IPS-NIHi11 (cell line): Measurements from ENCODE around the gene MTFR1L.

ENCODE experiments used
- DNase-seq: peaks from one replicate; pipeline ENCODE4 v3.0.0; 2012; ENCODE audit warnings: mixed read lengths, low spot score

MTFR1L gene

GRCh38 chr1:25819491-25820246 lies at the start of gene MTFR1L:
TSS of gene MTFR1L (plus strand) at chr1:25819954. CDS start at chr1:25823105, 3,151 bp downstream.
- peak; percentile 96 for DNase-seq

- DNase-seq, result peak; percentile 6
Observed at GRCh38 chr1:25770541-25771220, 49.1 kb upstream of the MTFR1L start.

DNA sequence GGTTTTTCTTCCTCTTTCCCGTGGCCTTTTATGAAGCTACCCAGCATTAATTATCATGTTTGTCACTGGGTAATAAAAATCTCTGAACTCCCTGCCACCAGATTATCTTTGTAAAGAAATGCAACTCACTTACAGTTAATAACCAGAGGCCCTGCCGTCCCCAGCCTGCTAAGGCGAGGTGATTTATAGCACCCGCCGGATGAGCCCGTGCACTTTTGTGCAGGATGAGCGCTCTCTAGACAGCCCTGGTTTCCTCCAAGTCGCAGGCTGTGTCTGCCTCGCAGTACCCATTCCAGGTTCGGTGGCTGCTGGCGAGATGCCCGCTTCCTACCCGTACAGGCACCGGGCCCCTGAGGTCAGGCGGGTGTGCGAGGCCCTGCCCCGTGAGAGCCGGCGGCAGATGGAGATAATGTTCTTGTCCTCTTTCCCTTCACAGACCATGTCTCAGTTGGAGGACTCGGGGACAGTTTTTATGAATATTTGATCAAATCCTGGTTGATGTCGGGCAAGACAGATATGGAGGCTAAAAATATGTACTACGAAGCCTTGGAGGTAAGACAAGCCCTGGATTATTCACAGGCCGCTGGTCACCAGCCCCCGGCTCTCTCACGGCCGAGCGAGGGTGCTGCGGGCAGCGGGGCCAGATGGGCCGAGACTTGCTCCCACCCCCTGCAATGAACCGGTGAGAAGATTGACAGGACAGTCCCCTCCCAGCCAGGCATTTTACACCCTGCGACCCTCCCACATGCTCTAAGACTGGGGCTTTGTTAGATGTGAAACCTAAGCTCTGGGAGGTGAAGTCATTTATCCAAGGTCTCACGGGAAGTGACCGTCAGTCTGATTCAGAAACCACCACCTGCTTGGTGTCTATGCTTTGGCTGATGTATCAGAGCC lies 48.3 kb upstream of the MTFR1L start:
- DNase-seq, result peak; percentile 80

DNA sequence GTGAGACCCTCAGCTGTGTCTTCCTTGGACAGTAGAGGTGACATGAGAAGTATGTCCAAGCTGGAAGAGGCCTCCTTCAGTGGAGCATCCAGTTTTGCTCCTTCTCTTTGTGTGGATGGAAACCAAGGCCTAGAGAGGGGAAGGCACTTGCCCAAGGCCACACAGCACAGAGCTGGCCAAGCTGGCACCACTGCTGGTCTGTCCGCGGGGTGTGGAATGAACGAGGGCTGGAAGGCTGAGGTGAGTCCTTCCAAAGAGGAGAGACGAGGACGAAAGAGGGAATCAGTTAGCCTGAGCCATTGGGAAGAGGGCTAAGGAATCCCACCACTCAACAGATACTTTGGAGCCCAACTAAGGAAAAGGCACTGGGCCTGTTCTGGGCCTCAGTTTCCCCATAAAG lies 47.6 kb upstream of the MTFR1L start:
- no peak for DNase-seq

- no peak for DNase-seq
Observed at GRCh38 chr1:25772692-25773245, 47.0 kb upstream of the MTFR1L start.

DNA sequence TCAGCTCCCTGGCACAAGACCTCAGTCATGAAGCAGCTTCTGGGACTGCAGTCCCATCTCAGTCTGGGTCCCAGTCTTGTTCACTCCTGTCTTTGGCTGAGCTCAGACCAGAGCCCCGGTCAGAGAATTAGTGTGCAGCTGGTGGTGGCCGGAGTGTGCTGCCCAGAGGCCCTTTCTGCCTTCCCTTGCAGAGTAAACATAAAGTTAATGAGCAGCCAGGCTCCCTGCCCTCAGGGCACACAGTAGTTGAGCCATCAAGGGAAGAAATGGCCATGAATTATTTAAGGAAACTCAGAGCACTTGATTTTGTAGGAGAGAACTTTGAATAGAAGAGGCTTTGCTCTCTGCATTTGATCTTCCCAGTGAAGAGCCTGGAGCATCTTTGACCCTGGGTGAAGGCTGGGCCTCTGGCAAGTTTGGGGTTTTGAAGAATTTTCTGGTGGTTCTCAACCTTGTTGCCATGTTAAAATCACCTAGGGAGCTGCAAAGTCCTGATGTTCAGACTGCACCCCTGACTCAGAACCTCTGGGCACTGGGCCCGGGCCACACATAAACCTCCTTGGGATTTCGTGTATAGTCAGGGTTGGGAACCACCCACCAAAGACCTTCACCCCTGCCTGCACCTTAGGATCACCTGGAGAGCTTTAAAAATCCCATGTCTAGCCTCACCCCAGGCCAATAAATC lies 46.2 kb upstream of the MTFR1L start:
- peak; percentile 11 for DNase-seq

GRCh38 chr1:25774206-25774803 lies 45.4 kb upstream of the MTFR1L start:
- no peak for DNase-seq

GRCh38 chr1:25774921-25775771 lies 44.6 kb upstream of the MTFR1L start:
- peak; percentile 17 for DNase-seq

GRCh38 chr1:25779388-25779787 lies 40.4 kb upstream of the MTFR1L start:
- DNase-seq, result no peak

DNA sequence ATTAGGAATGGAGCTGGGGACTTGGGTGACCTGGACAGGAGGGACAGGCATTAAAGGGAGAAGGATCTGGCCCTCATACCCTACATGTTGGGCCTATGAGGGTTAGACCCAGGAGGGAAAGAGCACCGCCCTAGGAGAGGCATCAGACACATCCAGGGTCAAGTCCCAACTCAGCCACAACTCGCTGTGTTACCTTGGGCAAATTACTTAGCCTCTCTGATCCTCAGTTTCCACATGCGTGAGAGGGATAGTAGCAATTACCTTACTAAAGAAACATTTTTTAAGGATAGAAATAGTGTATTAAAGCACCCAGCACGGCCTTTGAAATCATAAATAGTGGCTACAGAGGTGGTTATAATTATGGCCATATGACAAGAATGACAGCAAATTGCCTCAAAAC lies 39.9 kb upstream of the MTFR1L start:
- DNase-seq, result no peak

DNA sequence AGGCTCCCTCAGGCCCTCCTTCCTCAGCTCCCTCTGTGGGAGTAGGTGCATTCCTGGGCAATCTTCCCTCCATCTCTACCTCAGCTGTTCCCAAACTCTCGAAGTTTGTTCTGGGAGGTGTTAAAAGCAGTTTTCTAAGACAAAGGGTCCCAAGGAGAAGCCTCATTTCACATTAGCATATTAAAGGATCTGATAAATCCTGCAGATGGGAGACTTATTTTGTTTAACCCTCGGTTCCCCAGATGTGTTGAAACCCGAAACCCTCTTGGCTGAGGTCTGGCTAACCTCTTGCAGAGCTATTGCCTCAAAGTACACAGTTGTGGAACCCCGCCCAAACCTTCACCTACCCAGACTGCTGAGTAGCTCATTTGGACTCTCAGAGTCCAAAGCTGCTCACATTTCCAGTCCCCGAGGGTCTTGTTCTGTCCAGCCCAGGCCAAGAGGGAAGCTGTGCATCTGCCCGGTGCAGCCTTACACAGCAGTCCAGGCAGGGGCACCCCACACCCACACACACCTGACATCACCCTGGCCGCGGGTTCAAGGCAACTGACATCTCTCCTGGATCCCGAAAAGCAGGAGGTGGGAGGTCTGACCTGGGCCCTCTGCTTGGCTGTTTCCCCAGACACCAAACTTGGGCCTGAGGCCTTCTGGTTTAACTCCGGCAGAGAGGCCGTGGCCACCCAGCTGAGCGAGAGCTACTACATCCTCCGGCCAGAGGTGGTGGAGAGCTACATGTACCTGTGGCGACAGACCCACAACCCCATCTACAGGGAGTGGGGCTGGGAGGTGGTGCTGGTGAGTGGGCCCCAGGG lies 39.2 kb upstream of the MTFR1L start:
- peak; percentile 60 for DNase-seq

DNA sequence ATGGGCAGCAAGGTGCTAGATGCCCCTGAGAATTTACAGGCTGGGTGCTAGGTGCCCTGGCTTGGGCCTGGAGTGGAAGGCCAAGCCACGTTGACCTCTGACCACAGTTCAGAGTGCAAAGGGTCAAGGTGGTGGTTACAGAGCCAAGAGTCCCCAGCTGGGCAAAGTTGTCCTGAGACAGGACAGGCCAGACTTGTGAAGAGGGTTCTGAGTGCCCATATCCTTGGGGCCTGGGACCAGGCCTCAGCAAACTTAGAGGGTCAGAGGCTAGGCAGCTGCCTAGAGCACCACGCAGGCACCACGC lies 38.7 kb upstream of the MTFR1L start:
- no peak for DNase-seq

- no peak for DNase-seq
Observed at GRCh38 chr1:25782608-25783201, 37.0 kb upstream of the MTFR1L start.

- DNase-seq, result no peak
Observed at GRCh38 chr1:25784575-25785051, 35.1 kb upstream of the MTFR1L start.

GRCh38 chr1:25785333-25786067 lies 34.3 kb upstream of the MTFR1L start:
- no peak for DNase-seq

GRCh38 chr1:25786887-25787759 lies 32.6 kb upstream of the MTFR1L start:
- no peak for DNase-seq

GRCh38 chr1:25787760-25788166 lies 32.0 kb upstream of the MTFR1L start:
- DNase-seq, result no peak
